A549 (cell line): ENCODE results near the gene AUTS2.

Experiments used
- CBX8 ChIP-seq: fragments of 200-600 bp; sonication (generic); IDR thresholded peaks from 2 replicates; pipeline ENCODE4 v1.6.1; 2016
- CHD2 ChIP-seq: fragments of 150-350 bp; IDR thresholded peaks from 2 replicates; pipeline ENCODE4 v1.6.1; 2014; ENCODE audit warnings: low read length; ENCODE audit not compliant: partially characterized antibody
- CTCF ChIP-seq: fragments of >200 bp; sonication (Bioruptor Twin); formaldehyde crosslinking; IDR thresholded peaks from 3 replicates; pipeline ENCODE4 v1.5.1; 2016
- ELK1 ChIP-seq: fragments of 150-350 bp; IDR thresholded peaks from 2 replicates; pipeline ENCODE4 v1.6.1; 2014; ENCODE audit warnings: low read depth, mild to moderate bottlenecking, low read length
- HEYL ChIP-seq: fragments of 250-450 bp; sonication (Bioruptor Pico); IDR thresholded peaks from 2 replicates; pipeline ENCODE4 v1.8.0; 2021; ENCODE audit warnings: mild to moderate bottlenecking, moderate library complexity
- JUN ChIP-seq, 2 experiments: fragments of >200 bp; sonication (Bioruptor Twin); formaldehyde crosslinking; IDR thresholded peaks; 2 replicates in 1 of 2; 3 replicates in 1 of 2; pipeline ENCODE4 v1.6.1; 2016 to 2017
- MAX ChIP-seq: IDR thresholded peaks from 2 replicates; pipeline ENCODE4 v1.6.1; 2012
- PBX3 ChIP-seq: IDR thresholded peaks from 2 replicates; pipeline ENCODE4 v1.6.1; 2012
- SMC3 ChIP-seq: fragments of >200 bp; sonication (Bioruptor Twin); formaldehyde crosslinking; IDR thresholded peaks from 3 replicates; pipeline ENCODE4 v1.6.1; 2018; ENCODE audit warnings: inconsistent platforms
- USF2 ChIP-seq: fragments of 450-650 bp; IDR thresholded peaks from 2 replicates; pipeline ENCODE4 v1.6.1; 2014; ENCODE audit warnings: antibody characterized with exemption

- TF ChIP-seq CBX8 = no peak
- no peak for TF ChIP-seq CTCF
- TF ChIP-seq CHD2 = no peak
- no peak for TF ChIP-seq ELK1
- TF ChIP-seq JUN (IDR thresholded peaks at IDR 0.05) = no peak
- no peak for TF ChIP-seq MAX
- TF ChIP-seq SMC3 = no peak
- no peak for TF ChIP-seq HEYL (CRISPR knock-in tag)
- TF ChIP-seq USF2 = no peak
- no peak for TF ChIP-seq PBX3
These were observed 262.2 kb downstream of the AUTS2 start for GRCh38 chr7:69860486-69860885.
